HG02973 (cell line): ENCODE measurements around the gene PRR35.
"Not testable (repeated sequence)": the region's sequence is repeated elsewhere in the genome, so short reads cannot be mapped to it uniquely, and the experiment has no call there.

Source experiments
- ATAC-seq: cut with Tn5 transposase; IDR thresholded peaks from one replicate; pipeline ENCODE4 v1.9.1; 2021; ENCODE audit warnings: moderate library complexity; ENCODE audit not compliant: unreplicated experiment

The PRR35 gene

DNA sequence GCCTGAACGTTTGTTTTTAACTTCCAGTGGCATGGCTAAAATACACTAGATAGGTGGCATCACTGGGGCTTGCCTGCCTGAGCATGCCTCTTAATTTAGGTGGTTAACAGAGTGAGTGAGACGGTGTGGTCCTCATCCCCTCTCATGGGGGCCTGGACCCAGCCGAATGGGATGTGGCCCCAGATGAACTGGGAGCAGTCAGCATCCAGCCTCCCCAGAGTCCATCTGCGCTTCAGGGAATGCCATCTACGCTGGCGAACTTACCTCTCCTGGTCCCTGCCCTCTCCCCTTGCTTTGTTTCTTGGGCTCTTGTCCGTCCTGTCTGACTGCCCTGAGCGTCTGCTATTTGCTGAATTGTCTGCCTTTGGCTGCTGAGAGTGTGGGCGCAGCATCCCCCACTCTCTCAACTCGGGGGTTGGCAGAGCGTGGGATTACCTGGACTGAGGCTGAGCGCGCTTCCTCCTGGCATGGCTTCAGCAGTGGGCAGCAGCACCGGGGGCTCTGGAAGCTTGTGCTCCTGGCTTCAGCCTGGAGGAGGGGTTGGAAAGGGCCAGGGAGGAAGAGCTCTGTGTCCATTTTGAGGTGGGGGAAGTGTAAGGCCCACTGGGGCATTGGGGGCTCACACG is 31.8 kb downstream of the PRR35 start:
- ATAC-seq, result no peak

- ATAC-seq, result no peak
Observed at GRCh38 chr16:592518-593306, 32.5 kb downstream of the PRR35 start.

DNA sequence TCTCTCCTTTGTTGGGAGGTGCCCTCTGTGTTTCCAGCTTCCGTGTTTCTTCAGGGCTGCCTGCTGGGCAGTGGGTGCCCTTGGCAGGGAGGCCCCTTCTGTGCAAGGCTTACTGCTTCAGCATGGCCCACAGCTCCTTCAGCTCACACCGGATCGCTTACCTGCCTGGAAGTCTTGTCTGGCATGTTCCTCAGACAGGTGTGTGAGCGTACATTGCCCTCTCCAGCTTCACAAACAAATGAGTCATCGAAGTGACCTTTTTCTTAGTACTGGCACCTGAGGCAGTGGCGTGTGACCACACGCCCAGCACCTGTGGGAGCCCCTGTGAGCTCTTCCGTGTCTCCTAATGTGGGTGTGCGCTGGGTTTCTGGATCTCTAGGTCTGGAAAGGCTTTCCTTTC is 33.2 kb downstream of the PRR35 start:
- no peak for ATAC-seq

- no peak for ATAC-seq
Observed at GRCh38 chr16:593807-594206, 33.6 kb downstream of the PRR35 start.

DNA sequence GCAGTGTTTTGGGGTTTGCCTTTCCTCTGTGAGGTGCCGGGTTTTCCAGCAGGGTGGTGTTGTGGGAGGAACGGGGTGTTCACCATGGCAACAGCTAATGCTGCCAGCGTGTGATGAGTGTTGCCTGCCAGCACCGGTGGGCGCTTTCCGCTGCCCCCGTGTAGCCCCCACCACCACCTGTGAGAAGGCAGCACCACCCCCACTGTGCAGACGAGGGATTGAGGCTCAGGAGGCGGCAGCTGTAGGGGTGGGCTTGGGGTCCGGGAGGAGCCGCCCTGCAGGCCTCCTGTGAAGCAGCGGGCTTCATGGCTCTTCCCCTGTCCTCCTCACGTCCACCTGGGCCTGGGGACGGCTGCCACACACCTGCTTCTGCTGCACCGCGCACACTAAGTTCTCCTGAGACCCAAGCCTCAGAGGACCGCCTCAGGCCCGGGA is 34.9 kb downstream of the PRR35 start:
- no peak for ATAC-seq

- ATAC-seq, result no peak
Observed at GRCh38 chr16:595942-596735, 35.9 kb downstream of the PRR35 start.

GRCh38 chr16:596736-597060 is 36.5 kb downstream of the PRR35 start:
- no peak for ATAC-seq

GRCh38 chr16:597655-598054 is 37.5 kb downstream of the PRR35 start:
- ATAC-seq, result not testable (repeated sequence)

- ATAC-seq, result no peak
Observed at GRCh38 chr16:598823-599739, 38.9 kb downstream of the PRR35 start.

DNA sequence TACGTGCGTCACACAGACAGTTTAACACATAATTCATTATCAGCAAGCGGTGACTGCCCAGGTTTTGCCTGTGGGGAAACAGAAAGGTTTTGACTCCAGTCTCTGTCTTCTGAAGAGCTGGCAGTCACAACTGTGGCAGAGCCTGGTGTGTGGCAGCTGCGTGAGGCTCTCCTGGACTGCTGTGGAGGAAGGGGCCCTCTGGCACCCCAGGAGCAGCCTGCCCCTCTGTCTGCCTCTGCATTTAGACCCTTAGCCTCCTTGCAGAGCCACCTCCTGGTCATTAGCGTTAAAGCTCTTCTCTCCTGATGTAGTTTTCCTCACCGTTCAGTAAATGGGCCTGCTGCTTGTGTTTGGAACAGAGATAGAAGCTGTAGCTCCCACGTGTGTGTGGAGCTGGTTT is 40.6 kb downstream of the PRR35 start:
- ATAC-seq, result no peak

DNA sequence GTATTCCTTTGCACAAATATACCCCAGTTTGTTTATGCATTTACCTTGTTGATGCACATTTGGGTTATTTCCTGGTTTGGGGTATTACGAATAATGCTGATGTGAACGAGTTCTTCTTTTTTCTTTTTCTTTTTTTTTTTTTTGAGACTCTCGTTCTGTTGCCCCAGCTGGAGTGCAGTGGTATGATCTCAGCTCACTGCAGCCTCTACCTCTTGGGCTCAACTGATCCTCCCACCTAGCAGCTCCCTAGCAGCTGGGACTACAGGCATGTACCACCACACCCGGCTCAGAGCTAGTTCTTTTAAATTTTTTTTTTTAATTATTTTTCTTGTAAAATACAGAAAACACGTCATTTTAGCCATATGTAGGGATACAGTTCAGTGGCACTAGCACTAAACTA is 43.7 kb downstream of the PRR35 start:
- ATAC-seq, result no peak

GRCh38 chr16:606656-607307 is 46.6 kb downstream of the PRR35 start:
- no peak for ATAC-seq

DNA sequence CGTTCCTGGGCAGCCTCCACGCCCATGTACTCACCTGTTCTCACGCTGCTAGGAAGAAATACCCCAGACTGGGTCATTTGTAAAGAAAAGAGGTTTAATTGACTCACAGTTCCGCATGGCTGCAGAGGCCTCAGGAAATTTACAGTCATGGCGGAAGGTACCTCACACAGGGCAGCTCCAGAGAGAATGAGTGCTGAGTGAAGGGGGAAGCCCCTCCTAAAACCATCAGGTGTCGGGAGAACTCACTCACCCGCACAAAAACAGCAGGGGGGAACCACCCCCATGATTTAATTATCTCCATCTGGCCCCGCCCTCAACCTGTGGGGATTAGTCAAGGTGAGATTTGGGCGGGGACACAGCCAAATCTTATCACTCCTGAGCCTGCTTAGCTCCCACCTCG is 47.8 kb downstream of the PRR35 start:
- no peak for ATAC-seq

DNA sequence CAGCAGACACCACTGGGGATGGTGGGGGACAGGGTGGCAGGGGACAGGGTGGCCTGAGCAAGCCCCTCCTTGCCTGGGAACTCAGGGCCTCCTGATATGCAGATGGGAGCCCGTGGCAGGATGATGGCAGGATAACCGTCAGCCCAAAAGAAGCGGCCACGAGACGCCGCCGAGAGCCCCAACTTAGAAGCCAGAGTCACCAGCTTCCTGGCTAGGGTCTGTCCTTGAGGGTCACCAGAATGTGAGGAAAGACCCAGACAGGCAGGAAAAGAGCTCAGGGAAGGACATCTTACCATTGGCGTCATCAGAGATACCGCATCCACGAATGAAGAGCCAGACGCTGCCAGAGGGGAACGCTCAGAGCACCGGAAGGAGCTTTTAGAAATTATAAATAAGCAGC is 49.1 kb downstream of the PRR35 start:
- no peak for ATAC-seq

DNA sequence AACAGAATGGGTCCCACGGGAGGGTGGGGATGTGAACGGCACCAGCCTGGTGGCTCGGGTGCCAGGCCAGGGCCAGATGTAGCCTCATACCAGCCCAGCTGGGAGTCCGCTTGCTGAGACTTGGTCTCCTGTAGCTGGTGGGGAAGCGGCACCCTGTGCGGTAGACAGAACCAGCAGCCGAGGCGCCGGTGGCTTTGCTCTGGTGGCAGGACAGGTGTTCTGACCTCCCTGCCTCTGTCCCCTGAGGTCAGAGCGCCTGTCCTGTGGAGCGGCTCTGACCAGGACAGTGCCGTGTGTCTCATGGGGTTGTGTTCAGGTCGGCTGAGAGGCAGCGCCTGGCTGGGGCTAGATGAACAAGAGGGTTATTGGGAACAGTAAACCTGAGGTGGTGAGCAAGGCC is 49.8 kb downstream of the PRR35 start:
- ATAC-seq, result no peak

DNA sequence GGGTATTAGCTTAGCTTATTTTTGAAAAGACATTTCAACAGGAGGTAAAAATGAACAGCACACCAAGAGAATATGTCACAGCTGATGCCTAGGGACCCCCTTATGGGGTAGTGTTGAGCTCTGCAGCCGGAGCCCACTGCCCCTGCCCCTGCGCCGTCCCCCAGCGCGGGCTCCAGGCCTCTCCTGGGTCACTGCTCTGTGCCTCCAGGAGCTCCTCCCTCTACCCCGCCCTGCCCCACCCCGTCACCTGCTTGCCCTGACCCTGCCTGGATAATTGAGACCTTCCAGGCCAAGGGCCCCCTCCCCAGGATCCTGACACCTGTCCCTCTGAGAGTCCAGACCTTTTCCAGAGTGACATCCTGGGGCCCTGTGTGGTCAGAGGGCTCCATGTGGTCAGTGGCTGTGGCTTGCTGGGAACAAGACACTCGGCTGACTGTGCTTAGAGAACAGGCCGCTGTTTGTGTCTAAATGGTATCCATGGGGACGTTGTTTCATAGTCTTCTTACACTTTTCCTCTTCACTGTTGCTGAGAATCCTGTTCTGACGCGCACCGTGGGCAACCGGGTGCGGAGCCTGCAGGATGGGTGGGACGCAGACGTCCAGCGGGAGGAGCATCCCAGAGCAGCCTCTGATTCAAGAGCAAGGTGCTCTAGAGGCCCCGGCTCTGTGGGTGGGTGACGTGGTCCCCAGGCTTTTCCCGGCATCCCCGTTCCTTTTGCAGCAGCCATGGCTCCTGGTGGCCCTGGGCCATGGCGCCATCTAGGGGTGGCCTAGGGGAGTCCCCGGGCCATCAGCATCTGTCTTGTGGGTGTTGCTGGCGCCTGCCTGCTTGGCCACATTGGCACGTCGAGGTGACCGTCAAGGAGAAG is 50.6 kb downstream of the PRR35 start:
- ATAC-seq, result no peak

DNA sequence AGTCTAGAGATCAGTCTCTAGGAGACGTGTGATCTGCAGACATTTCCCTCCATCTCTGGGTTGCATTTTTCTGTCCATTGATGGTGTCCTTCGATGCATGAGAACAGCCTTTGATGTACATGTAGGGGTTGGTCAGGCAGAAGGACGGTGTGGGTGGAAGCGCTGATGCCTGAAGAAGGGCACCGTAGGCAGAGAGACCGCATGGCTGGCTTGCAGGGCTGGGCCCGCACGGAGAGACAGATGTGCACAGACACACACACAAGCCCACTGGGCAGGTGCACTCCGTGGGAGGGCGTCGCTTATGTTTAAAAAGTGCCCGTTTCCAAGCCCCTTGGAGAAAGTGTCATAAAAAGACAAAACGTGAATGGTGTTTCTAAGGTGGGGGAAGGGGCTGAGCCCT is 54.9 kb downstream of the PRR35 start:
- no peak for ATAC-seq
